ENCODE results near the gene SERINC1. TPM values are rescaled to one million over a fixed set of nuclear protein-coding genes. Genes with fewer than 3 reads are reported as not detected.

SERINC1 gene
- polyA plus RNA-seq, 2 of the 4 experiments (the other 2 are of a cell fraction) = 71.6 to 112 TPM

DNA sequence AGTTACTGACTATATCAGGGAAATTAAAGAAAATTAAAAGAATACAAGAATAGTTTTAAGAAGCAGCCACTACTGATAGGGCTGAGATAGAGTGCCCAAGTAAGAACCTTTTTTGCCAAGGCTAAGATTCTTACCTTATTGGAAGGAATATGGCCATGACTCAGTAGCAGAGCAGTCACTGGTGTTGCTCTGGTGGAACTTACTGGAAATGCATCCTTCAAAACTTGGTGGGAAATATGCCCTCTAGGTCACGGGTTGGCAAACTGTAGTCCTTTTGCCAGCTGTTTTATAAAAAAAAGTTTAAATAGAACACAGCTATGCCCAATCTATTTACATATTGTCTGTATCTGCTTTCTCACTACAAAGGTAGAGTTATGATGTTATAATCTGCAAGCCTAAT, 66.2 kb downstream of the SERINC1 start:
- peak in 1 of 2 experiments; percentile 13 for DNase-seq (ENCODE audit: low read depth in 1 of 2, low spot score in 1 of 2)
- CTCF ChIA-PET = no interaction called here

DNA sequence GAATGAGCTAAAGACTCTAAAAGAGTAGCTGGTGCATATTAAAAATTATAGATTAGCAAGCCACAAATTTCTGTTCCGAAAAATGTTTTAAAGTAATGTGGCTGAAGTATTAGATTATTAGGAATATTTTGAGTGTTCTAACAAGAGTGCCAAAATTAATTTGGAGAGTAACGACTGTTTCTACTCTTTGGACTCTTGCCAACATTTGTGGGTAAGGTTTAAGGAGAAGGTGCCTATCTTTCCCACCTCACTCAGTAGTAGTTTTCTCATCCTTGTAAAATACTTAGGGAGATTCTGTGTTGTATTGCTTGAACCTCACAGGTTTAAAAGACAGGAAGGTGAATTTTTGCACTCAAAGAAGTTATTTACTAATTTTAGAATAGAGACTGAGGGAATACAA, 67.2 kb downstream of the SERINC1 start:
- H3K4me1 ChIP-seq = peaks cover 11% of the 10 kb centered on the region; the same call in 2 of the 3 replicates
- no peak overlapping the region for H3K4me2 ChIP-seq
- FAIRE-seq = no peak
- 92% methylated on average over 2 of the region's 2 CpGs for WGBS (ENCODE audit: missing lambda C conversion rate)
- CTCF ChIA-PET = no interaction called here
- H3K27ac ChIP-seq = no peak overlapping the region
- no peak overlapping the region for H3K4me3 ChIP-seq
- no peaks in the 10 kb centered on the region for H3K9me3 ChIP-seq
- no peak for DNase-seq (ENCODE audit: low read depth in 1 of 2, low spot score in 1 of 2)
- POLR2A ChIA-PET = no interaction called here
- no peak for TF ChIP-seq NFE2L2 (conservative IDR thresholded peaks at IDR 0.05; ENCODE audit: low read length)
- no peak for TF ChIP-seq MAZ (IDR thresholded peaks at IDR 0.05; ENCODE audit: borderline replicate concordance, low read depth, low read length)
- TF ChIP-seq CHD2 (IDR thresholded peaks at IDR 0.05; ENCODE audit: low read length, partially characterized antibody) = no peak
- TF ChIP-seq FOSB (CRISPR knock-in tag; IDR thresholded peaks at IDR 0.05) = no peak
- no peak for TF ChIP-seq CBX8 (IDR thresholded peaks at IDR 0.05)
- TF ChIP-seq HDAC2 (IDR thresholded peaks at IDR 0.05) = no peak
- TF ChIP-seq SREBF2 (IDR thresholded peaks at IDR 0.05) = no peak
- TF ChIP-seq KDM5A (IDR thresholded peaks at IDR 0.05) = no peak
- TF ChIP-seq BHLHE40 (IDR thresholded peaks at IDR 0.05; ENCODE audit: low read depth, low read length) = no peak
- TF ChIP-seq, protein P1, sequence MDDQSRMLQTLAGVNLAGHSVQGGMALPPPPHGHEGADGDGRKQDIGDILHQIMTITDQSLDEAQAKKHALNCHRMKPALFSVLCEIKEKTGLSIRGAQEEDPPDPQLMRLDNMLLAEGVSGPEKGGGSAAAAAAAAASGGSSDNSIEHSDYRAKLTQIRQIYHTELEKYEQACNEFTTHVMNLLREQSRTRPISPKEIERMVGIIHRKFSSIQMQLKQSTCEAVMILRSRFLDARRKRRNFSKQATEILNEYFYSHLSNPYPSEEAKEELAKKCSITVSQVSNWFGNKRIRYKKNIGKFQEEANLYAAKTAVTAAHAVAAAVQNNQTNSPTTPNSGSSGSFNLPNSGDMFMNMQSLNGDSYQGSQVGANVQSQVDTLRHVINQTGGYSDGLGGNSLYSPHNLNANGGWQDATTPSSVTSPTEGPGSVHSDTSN (IDR thresholded peaks at IDR 0.05) = no peak
- no peak for TF ChIP-seq TFCP2L1 (CRISPR knock-in tag; IDR thresholded peaks at IDR 0.05)
- TF ChIP-seq, protein P2, sequence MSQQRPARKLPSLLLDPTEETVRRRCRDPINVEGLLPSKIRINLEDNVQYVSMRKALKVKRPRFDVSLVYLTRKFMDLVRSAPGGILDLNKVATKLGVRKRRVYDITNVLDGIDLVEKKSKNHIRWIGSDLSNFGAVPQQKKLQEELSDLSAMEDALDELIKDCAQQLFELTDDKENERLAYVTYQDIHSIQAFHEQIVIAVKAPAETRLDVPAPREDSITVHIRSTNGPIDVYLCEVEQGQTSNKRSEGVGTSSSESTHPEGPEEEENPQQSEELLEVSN (IDR thresholded peaks at IDR 0.05; ENCODE audit: borderline replicate concordance, low read depth) = no peak
- TF ChIP-seq, protein P3, sequence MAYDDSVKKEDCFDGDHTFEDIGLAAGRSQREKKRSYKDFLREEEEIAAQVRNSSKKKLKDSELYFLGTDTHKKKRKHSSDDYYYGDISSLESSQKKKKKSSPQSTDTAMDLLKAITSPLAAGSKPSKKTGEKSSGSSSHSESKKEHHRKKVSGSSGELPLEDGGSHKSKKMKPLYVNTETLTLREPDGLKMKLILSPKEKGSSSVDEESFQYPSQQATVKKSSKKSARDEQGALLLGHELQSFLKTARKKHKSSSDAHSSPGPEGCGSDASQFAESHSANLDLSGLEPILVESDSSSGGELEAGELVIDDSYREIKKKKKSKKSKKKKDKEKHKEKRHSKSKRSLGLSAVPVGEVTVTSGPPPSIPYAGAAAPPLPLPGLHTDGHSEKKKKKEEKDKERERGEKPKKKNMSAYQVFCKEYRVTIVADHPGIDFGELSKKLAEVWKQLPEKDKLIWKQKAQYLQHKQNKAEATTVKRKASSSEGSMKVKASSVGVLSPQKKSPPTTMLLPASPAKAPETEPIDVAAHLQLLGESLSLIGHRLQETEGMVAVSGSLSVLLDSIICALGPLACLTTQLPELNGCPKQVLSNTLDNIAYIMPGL (CRISPR knock-in tag; IDR thresholded peaks at IDR 0.05; ENCODE audit: borderline replicate concordance) = no peak
- TF ChIP-seq JUN (IDR thresholded peaks at IDR 0.05) = no peak
- TF ChIP-seq NPAS2 (CRISPR knock-in tag; IDR thresholded peaks at IDR 0.05; ENCODE audit: borderline replicate concordance) = no peak
- TF ChIP-seq ZSCAN20 (CRISPR knock-in tag; IDR thresholded peaks at IDR 0.05) = no peak
- TF ChIP-seq FOXS1 (CRISPR knock-in tag; IDR thresholded peaks at IDR 0.05) = no peak
- TF ChIP-seq, protein P4, sequence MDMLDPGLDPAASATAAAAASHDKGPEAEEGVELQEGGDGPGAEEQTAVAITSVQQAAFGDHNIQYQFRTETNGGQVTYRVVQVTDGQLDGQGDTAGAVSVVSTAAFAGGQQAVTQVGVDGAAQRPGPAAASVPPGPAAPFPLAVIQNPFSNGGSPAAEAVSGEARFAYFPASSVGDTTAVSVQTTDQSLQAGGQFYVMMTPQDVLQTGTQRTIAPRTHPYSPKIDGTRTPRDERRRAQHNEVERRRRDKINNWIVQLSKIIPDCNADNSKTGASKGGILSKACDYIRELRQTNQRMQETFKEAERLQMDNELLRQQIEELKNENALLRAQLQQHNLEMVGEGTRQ (IDR thresholded peaks at IDR 0.05) = no peak
- no peak for ATAC-seq

More for the DNA sequence above, 66.2 kb downstream of the SERINC1 start:
- TF ChIP-seq, protein P1 (IDR thresholded peaks at IDR 0.05) = no peak
- TF ChIP-seq ZNF302 (CRISPR knock-in tag; IDR thresholded peaks at IDR 0.05) (no peak), HEYL (CRISPR knock-in tag; IDR thresholded peaks at IDR 0.05) (no peak), HOXB5 (CRISPR knock-in tag; IDR thresholded peaks at IDR 0.05) (no peak), RCOR1 (IDR thresholded peaks at IDR 0.05; ENCODE audit: low read depth, low read length) (no peak), HOXA7 (CRISPR knock-in tag; IDR thresholded peaks at IDR 0.05) (no peak)
- TF ChIP-seq, protein P5, sequence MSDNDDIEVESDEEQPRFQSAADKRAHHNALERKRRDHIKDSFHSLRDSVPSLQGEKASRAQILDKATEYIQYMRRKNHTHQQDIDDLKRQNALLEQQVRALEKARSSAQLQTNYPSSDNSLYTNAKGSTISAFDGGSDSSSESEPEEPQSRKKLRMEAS (IDR thresholded peaks at IDR 0.05) = no peak
- POLR2A ChIA-PET = no interaction called here
- peak; percentile 73 to 77; a peak in 4 of 6 replicates for ATAC-seq
- Histone ChIP-seq H3K4me3 (no peak overlapping the region), H3K9me3 (no peaks in the 10 kb centered on the region), H3K27ac (no peak overlapping the region), H3K4me1 (peaks cover 11% of the 10 kb centered on the region; the same call in 2 of the 3 replicates), H3K4me2 (no peak overlapping the region)
- 94% methylated on average over 1 of the region's 1 CpG for WGBS (ENCODE audit: missing lambda C conversion rate)
- no peak for FAIRE-seq
